ENCODE results near the gene HCFC2.

The HCFC2 gene

DNA sequence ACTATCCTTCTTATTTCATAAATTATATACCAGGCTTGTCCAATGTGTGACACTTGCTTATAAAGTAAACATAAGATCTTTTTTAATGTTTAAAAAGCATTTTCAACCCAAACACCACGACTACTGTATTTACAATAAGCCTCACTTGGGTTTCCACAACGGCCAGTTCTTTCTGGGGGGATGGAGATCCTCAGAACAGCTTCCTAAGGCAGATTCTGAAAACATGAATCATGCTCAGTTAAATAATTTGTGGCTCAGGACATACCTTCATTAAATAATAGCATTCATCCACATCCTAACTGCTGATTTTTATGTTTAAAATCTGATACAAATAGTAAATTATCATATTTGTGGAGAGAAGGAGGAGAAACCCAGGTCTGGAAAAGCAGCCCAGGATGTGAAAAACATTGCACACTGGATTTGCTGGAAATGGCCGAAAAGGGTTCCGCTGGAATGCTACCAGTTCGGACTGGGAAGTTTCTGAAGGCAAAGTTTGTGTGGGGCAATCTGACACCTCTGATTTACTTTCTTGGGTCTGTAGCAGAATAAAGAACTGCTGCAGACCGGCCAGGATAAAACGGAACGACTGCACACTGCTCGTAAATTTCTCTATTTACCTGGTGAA, 14.9 kb upstream of the HCFC2 start:
- TF ChIP-seq POLR2A (IDR thresholded peaks at IDR 0.05; ENCODE audit: low read depth, low read length), result no peak
- DNase-seq (ENCODE audit: insufficient read length, low spot score) (peak; percentile 21), FAIRE-seq (no peak)

DNA sequence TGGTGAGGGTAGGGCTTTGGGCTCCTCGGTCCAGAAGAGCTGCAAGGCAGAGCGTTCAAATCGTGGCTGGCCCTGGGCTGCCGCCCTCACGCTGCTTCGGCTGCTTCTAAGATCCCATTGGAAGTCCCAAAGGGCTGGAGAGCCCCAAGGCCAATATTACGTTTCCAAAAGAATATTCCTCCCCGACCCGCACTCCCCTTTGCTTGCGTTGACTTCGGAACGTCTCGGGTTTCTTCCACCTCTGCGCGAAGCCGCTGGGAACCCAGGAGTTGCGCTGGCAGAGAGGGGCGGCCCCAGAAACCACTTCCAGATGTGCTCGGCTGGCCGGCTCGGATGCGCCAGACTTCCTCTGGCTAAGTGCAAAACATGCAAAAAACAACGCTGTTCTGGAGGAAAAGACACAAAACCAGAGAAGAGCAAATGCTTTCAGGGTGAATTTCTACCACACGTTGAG, 14.4 kb upstream of the HCFC2 start, which contains the start of gene GLT8D2:
Gene GLT8D2, minus strand, starts transcription at position 285 of the 454 bp plus-strand sequence. CDS start 30,539 bp downstream, outside the sequence.
- DNase-seq (ENCODE audit: insufficient read length, low spot score) (peak; percentile 43), FAIRE-seq (no peak)

GRCh38 chr12:104050436-104050835, 13.9 kb upstream of the HCFC2 start:
- no peak for TF ChIP-seq POLR2A (IDR thresholded peaks at IDR 0.05; ENCODE audit: low read depth, low read length)
- no peak for FAIRE-seq
- DNase-seq (ENCODE audit: insufficient read length, low spot score), result no peak

More for the DNA sequence above, 14.4 kb upstream of the HCFC2 start, which contains the start of gene GLT8D2:
- TF ChIP-seq POLR2A (IDR thresholded peaks at IDR 0.05; ENCODE audit: low read depth, low read length), result no peak

- DNase-seq (ENCODE audit: insufficient read length, low spot score) (no peak), FAIRE-seq (no peak)
- no peak for TF ChIP-seq POLR2A (IDR thresholded peaks at IDR 0.05; ENCODE audit: low read depth, low read length)
These were observed 9.5 kb upstream of the HCFC2 start for GRCh38 chr12:104054681-104055346.

DNA sequence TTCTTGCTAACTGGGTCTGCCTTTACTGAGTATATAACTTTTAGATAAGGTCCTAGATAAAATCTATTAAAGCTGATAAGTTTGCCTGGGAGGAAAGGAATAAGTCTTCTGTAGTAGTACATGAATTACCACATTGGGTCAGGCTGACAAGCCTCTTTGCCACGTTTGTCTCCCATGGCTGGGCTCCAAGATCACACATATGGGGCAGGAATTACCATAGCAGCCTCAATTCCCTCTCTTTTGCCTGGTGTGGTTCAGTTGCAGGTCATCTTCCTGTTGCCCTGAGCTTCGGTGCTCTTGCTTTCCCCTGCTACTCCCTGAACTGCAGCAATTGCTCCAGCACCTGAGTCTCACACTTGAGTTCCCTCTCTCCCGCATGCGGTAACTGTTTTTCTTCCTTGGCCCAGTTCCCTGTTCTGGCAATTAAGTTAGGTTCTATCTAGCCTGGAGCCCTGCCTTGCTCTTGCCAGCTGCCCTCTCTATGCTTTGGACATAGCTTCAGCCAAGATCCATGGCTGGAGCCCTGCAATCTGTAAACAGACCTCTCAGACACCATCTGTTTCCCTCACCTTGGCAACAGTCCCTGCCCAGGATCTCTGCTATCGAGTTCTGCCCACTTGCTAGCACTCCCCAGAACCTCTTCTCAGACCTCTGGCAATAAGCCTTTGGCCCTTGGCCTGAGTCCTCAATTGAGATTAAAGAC, 8.5 kb upstream of the HCFC2 start:
- DNase-seq (ENCODE audit: insufficient read length, low spot score) (no peak), FAIRE-seq (no peak)
- TF ChIP-seq POLR2A (IDR thresholded peaks at IDR 0.05; ENCODE audit: low read depth, low read length), result no peak

- no peak for DNase-seq (ENCODE audit: insufficient read length, low spot score)
- no peak for FAIRE-seq
- no peak for TF ChIP-seq POLR2A (IDR thresholded peaks at IDR 0.05; ENCODE audit: low read depth, low read length)
These were observed 7.8 kb upstream of the HCFC2 start for GRCh38 chr12:104056419-104056972.

GRCh38 chr12:104057771-104058197, 6.5 kb upstream of the HCFC2 start:
- FAIRE-seq (no peak), DNase-seq (ENCODE audit: insufficient read length, low spot score) (no peak)
- no peak for TF ChIP-seq POLR2A (IDR thresholded peaks at IDR 0.05; ENCODE audit: low read depth, low read length)

DNA sequence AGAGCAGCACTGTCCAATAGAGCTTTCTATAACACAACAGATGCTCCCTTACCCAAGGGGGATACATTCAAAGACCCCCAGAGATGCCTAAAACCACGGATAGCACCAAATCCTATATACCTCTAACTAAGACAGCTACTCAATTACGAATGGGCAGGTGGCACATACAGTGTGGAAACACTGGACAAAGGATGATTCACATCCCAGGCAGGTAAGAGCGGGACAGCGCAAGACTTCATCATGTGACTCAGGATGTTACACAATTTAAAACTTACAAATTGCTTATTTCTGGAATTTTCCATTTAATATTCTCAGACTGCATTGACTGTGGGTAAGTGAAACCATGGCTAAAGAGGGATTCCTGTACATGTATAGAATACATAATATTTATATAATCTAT, 5.5 kb upstream of the HCFC2 start:
- FAIRE-seq (no peak), DNase-seq (ENCODE audit: insufficient read length, low spot score) (no peak)
- no peak for TF ChIP-seq POLR2A (IDR thresholded peaks at IDR 0.05; ENCODE audit: low read depth, low read length)

DNA sequence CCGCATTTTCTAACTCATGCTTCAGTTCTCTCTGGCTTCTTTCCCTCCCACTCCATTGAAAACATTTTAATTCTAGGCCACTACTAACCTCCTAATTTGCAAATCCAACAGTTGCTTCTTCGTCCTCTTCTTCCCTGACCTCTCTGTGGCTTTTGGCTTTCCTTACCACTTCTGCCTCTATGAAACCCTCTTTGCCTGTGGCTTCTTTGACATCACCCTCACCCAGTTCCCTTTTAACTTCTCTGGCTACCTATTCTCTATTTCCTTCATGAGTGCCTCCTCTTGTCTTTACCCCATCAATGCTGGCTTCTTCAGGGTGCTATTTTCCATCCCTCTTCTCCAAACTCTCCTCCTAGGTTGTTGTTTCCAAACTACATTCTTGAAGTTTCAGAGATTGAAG, 4.4 kb upstream of the HCFC2 start:
- no peak for FAIRE-seq
- no peak for DNase-seq (ENCODE audit: insufficient read length, low spot score)
- no peak for TF ChIP-seq POLR2A (IDR thresholded peaks at IDR 0.05; ENCODE audit: low read depth, low read length)

GRCh38 chr12:104060791-104061190, 3.5 kb upstream of the HCFC2 start:
- no peak for TF ChIP-seq POLR2A (IDR thresholded peaks at IDR 0.05; ENCODE audit: low read depth, low read length)
- FAIRE-seq (no peak), DNase-seq (ENCODE audit: insufficient read length, low spot score) (no peak)

DNA sequence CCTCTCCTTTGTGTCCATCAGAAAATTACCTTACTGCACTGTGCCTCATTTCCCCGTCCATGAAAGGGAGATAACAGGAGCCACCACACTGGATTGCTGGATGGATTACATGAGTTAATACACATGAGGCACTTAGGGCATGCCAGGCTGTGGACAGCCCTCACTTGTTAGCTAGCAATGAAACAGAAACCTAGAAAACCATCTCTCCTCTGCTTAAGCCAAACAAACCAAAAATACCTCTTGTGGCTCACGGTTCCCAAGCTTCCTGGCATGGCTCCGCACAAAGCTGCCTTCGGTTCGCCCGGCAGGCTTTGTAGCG, 660 bp upstream of the HCFC2 start:
- TF ChIP-seq POLR2A (IDR thresholded peaks at IDR 0.05; ENCODE audit: low read depth, low read length), result no peak
- DNase-seq (ENCODE audit: insufficient read length, low spot score) (no peak), FAIRE-seq (no peak)

DNA sequence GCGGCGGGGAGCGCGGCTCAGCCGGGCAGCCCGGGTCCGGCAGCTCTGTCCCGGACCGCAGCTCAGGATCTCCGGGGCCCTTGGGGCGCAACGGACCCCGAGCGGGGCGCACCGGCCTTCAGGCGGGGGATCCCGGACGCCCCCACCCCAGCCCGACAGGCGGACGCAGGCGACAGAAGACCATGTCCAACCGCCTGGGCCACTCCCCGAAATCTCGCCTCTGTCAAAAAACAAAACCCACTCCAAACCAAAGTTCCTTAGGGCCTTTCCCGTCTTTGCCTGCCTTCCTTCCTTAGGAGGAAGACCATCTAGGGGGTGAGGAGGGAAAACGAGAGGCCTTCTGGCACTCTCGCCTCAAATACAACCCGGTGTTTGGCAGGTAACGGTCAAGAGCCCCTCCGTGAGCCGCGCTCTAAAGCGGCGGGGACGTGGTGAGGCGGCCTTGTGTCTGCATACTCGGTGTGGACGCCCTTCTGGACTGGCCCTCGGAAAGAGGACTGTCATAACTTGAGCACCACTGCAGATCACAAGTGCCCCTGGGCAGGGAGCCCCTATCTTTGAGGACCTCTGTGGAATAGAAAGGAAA, 604 bp downstream of the HCFC2 start:
- DNase-seq (ENCODE audit: insufficient read length, low spot score), result no peak
- no peak for FAIRE-seq
- no peak for TF ChIP-seq POLR2A (IDR thresholded peaks at IDR 0.05; ENCODE audit: low read depth, low read length)

DNA sequence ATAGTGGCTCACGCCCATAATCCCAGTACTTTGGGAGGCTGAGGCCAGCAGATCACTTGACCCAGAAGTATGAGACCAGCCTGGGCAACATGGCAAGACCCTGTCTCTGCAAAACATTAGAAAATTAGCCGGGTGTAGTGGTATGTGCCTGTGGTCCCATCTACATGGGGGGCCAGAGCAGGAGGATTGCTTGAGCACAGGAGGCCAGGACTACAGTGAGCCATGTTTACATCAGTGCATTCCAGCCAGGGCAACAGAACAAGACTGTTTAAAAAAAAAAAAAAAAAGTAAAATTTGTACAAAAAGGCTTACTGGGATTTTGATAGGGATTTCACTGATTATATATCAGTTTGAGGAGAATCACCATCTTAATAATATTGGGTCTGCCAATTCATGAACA, 7.8 kb downstream of the HCFC2 start:
- no peak for FAIRE-seq
- DNase-seq (ENCODE audit: insufficient read length, low spot score), result no peak
- no peak for TF ChIP-seq POLR2A (IDR thresholded peaks at IDR 0.05; ENCODE audit: low read depth, low read length)

- no peak for FAIRE-seq
- DNase-seq (ENCODE audit: insufficient read length, low spot score), result no peak
- TF ChIP-seq POLR2A (IDR thresholded peaks at IDR 0.05; ENCODE audit: low read depth, low read length), result no peak
These were observed 9.4 kb downstream of the HCFC2 start for GRCh38 chr12:104073699-104074098.

Measured in H54 (cell line).